H1 (cell line): ENCODE data around the gene GSTA3. TPM values are rescaled to one million over a fixed set of nuclear protein-coding genes. Genes with fewer than 3 reads are reported as not detected.

Experiments
- CTCF ChIA-PET: fragments of 300-600 bp; sonication (Branson Sonifier 250); formaldehyde crosslinking; loops from one replicate; lab custom pipeline; 2021; ENCODE audit not compliant: partially characterized antibody; lab: Charles Lee
- POLR2A ChIA-PET: fragments of 300-600 bp; sonication (Branson Sonifier 250); formaldehyde crosslinking; loops from one replicate; lab custom pipeline; 2021; ENCODE audit warnings: inconsistent platforms; ENCODE audit not compliant: partially characterized antibody; lab: Charles Lee
- DNase-seq, 2 experiments: peaks; one replicate each; pipeline versions ENCODE4 v3.0.0 to v3.0.0-alpha.2; 2010 to 2022; ENCODE audit warnings: low spot score in 2 of 2, low read depth in 1 of 2, mixed read lengths in 1 of 2
- FAIRE-seq: peaks from 2 replicates; lab custom pipeline; 2011; peaks lifted over from hg19 to GRCh38; lab: Jason Lieb, UNC
- H2AFZ ChIP-seq: 2 replicates; pipeline ENCODE4 v1.8.1; 2012; ENCODE audit warnings: low read length, inconsistent platforms
- H2AK5ac ChIP-seq: 2 replicates; pipeline ENCODE4 v1.6.1; 2013; ENCODE audit warnings: low read depth, low read length
- H2BK120ac ChIP-seq: replicated peaks from 2 replicates; pipeline ENCODE3; 2013; ENCODE audit warnings: low read depth, low read length, inconsistent platforms
- H2BK12ac ChIP-seq: 2 replicates; pipeline ENCODE4 v1.6.1; 2013; ENCODE audit warnings: low read depth, low read length
- H2BK15ac ChIP-seq: 2 replicates; pipeline ENCODE4 v1.6.1; 2013; ENCODE audit warnings: low read length
- H2BK20ac ChIP-seq: 2 replicates; pipeline ENCODE4 v1.6.1; 2013; ENCODE audit warnings: low read length
- H2BK5ac ChIP-seq: 2 replicates; pipeline ENCODE4 v1.6.1; 2013; ENCODE audit warnings: low read depth, low read length
- H3K14ac ChIP-seq: 2 replicates; pipeline ENCODE4 v1.6.1; 2013; ENCODE audit warnings: inconsistent platforms; ENCODE audit not compliant: insufficient read length
- H3K18ac ChIP-seq: 2 replicates; pipeline ENCODE4 v1.6.1; 2013; ENCODE audit warnings: low read length; ENCODE audit errors: extremely low read depth
- H3K23ac ChIP-seq: 2 replicates; pipeline ENCODE4 v1.6.1; 2013; ENCODE audit warnings: inconsistent platforms; ENCODE audit not compliant: insufficient read length
- H3K23me2 ChIP-seq: 2 replicates; pipeline ENCODE4 v1.6.1; 2013; ENCODE audit warnings: low read depth, low read length
- H3K27ac ChIP-seq: 2 replicates; pipeline ENCODE4 v1.6.1; 2011; ENCODE audit warnings: low read depth, low read length, inconsistent platforms
- H3K27me3 ChIP-seq, 4 experiments: replicated peaks in 1 of 4; 1 replicate in 1 of 4; 2 replicates in 3 of 4; pipeline versions ENCODE4 v1.6.1 to v1.8.1; 2011 to 2013; ENCODE audit warnings: low read length in 3 of 4, mild to moderate bottlenecking in 3 of 4, inconsistent platforms in 2 of 4, mixed read lengths in 2 of 4, moderate library complexity in 1 of 4; ENCODE audit not compliant: control insufficient read depth in 3 of 4, insufficient read depth in 3 of 4; ENCODE audit errors: extremely low read depth in 1 of 4
- H3K36me3 ChIP-seq, 4 experiments: 2 replicates each; pipeline versions ENCODE4 v1.6.1 to v1.8.1; 2011 to 2013; ENCODE audit warnings: mild to moderate bottlenecking in 4 of 4, low read length in 3 of 4, moderate library complexity in 2 of 4, control low read depth in 1 of 4, inconsistent platforms in 1 of 4; ENCODE audit not compliant: insufficient read depth in 4 of 4, control insufficient read depth in 2 of 4
- H3K4ac ChIP-seq: replicated peaks from 2 replicates; pipeline ENCODE3; 2013; ENCODE audit warnings: low read length, low read depth, mixed read lengths, inconsistent platforms; ENCODE audit not compliant: insufficient read length
- H3K4me1 ChIP-seq, 4 experiments: replicated peaks in 1 of 4; 1 replicate in 1 of 4; 2 replicates in 3 of 4; pipeline versions ENCODE4 v1.6.1 to v1.8.1; 2011 to 2013; ENCODE audit warnings: low read length in 3 of 4, inconsistent platforms in 2 of 4, mixed read lengths in 1 of 4; ENCODE audit not compliant: insufficient read depth in 4 of 4, control insufficient read depth in 3 of 4
- H3K4me2 ChIP-seq, 2 experiments: 2 replicates each; pipeline versions ENCODE4 v1.6.1 to v1.8.1; 2011 to 2013; ENCODE audit warnings: low read depth in 2 of 2, low read length in 2 of 2, control low read depth in 1 of 2, inconsistent platforms in 1 of 2, mild to moderate bottlenecking in 1 of 2; ENCODE audit not compliant: insufficient read depth in 1 of 2
- H3K4me3 ChIP-seq, 4 experiments: fragments of 200-600, 300-600 bp in 1 of 4; sonication (generic), shearing (Covaris generic), sonication (Bioruptor Twin) in 1 of 4; 2 replicates each; pipeline versions ENCODE4 v1.5.1 to v1.8.1; 2011 to 2016; ENCODE audit warnings: low read length in 4 of 4, low read depth in 3 of 4, control low read depth in 2 of 4, inconsistent platforms in 2 of 4, mild to moderate bottlenecking in 2 of 4, mixed read lengths in 1 of 4, moderate library complexity in 1 of 4; ENCODE audit not compliant: insufficient read depth in 2 of 4; ENCODE audit errors: extremely low read depth in 1 of 4
- H3K56ac ChIP-seq: replicated peaks from 2 replicates; pipeline ENCODE3; 2013; ENCODE audit warnings: low read depth, mild to moderate bottlenecking, mixed read lengths, low read length, inconsistent platforms; ENCODE audit not compliant: insufficient read length
- H3K79me1 ChIP-seq: 2 replicates; pipeline ENCODE4 v1.6.1; 2013; ENCODE audit warnings: low read depth, low read length, control low read depth
- H3K79me2 ChIP-seq, 2 experiments: 2 replicates each; pipeline versions ENCODE4 v1.6.1 to v1.8.1; 2012 to 2013; ENCODE audit warnings: low read length in 2 of 2, mild to moderate bottlenecking in 2 of 2, inconsistent platforms in 1 of 2; ENCODE audit not compliant: insufficient read depth in 2 of 2, control insufficient read depth in 1 of 2
- H3K9ac ChIP-seq, 4 experiments: replicated peaks in 1 of 4; 1 replicate in 1 of 4; 2 replicates in 3 of 4; pipeline versions ENCODE4 v1.6.1 to v1.8.1; 2011 to 2013; ENCODE audit warnings: low read depth in 3 of 4, low read length in 3 of 4, control low read depth in 2 of 4, mild to moderate bottlenecking in 2 of 4, moderate library complexity in 2 of 4, inconsistent platforms in 1 of 4; ENCODE audit errors: extremely low read depth in 1 of 4
- H3K9me3 ChIP-seq, 2 experiments: 2 replicates each; pipeline versions ENCODE4 v1.6.1 to v1.8.1; 2012 to 2013; ENCODE audit warnings: mild to moderate bottlenecking in 2 of 2, moderate library complexity in 2 of 2, control low read depth in 1 of 2, inconsistent platforms in 1 of 2, low read depth in 1 of 2, low read length in 1 of 2, mixed read lengths in 1 of 2; ENCODE audit not compliant: insufficient read depth in 2 of 2
- H4K20me1 ChIP-seq, 2 experiments: replicated peaks in 1 of 2; 2 replicates each; pipeline versions ENCODE3 to v1.8.1; 2011 to 2013; ENCODE audit warnings: inconsistent platforms in 2 of 2, low read length in 2 of 2, mild to moderate bottlenecking in 1 of 2; ENCODE audit not compliant: insufficient read depth in 2 of 2, control insufficient read depth in 1 of 2
- H4K5ac ChIP-seq: 2 replicates; pipeline ENCODE4 v1.6.1; 2013; ENCODE audit warnings: low read length, low read depth, mixed read lengths, inconsistent platforms; ENCODE audit not compliant: insufficient read length
- H4K8ac ChIP-seq: 2 replicates; pipeline ENCODE4 v1.8.0; 2013; ENCODE audit warnings: mild to moderate bottlenecking, moderate library complexity, low read length, inconsistent platforms; ENCODE audit not compliant: insufficient read depth; ENCODE audit errors: extremely low read depth
- H4K91ac ChIP-seq: replicated peaks from 2 replicates; pipeline ENCODE3; 2013; ENCODE audit warnings: low read length, mixed read lengths, inconsistent platforms; ENCODE audit not compliant: insufficient read length
- CEBPB ChIP-seq: IDR thresholded peaks from 2 replicates; pipeline ENCODE4 v1.6.1; 2012; ENCODE audit warnings: low read depth, low read length
- FOSL1 ChIP-seq: IDR thresholded peaks from 2 replicates; pipeline ENCODE4 v1.6.1; 2011; ENCODE audit warnings: mild to moderate bottlenecking, low read depth, low read length, moderate library complexity; ENCODE audit not compliant: insufficient read depth
- GTF2F1 ChIP-seq: IDR thresholded peaks from 2 replicates; pipeline ENCODE4 v1.6.1; 2012; ENCODE audit warnings: low read depth, low read length, improper control_type of control experiment, borderline replicate concordance
- KDM1A ChIP-seq: fragments of 200-600, 300-600 bp; sonication (generic); IDR thresholded peaks from 2 replicates; pipeline ENCODE4 v1.7.1; 2016; ENCODE audit warnings: mild to moderate bottlenecking, low read length, borderline replicate concordance
- PHF8 ChIP-seq: fragments of 200-600 bp; sonication (generic); conservative IDR thresholded peaks from 2 replicates; pipeline ENCODE4 v1.7.1; 2012; ENCODE audit warnings: low read depth, mild to moderate bottlenecking, inconsistent platforms, low read length, moderate library complexity
- POLR2AphosphoS5 ChIP-seq: IDR thresholded peaks from 2 replicates; pipeline ENCODE4 v1.6.1; 2011; ENCODE audit warnings: low read depth, low read length
- TEAD4 ChIP-seq: IDR thresholded peaks from 2 replicates; pipeline ENCODE4 v1.6.1; 2012; ENCODE audit warnings: low read depth, low read length, inconsistent platforms, mixed read lengths
- WGBS, 2 experiments: shearing (Covaris generic) in 1 of 2; methylation state at CpG; one replicate each; pipeline versions ENCODE4 v1.1.6 to v1.1.7; 2013 to 2015; ENCODE audit warnings: low lambda C conversion rate in 2 of 2, mixed read lengths in 2 of 2, inconsistent platforms in 1 of 2, low coverage in 1 of 2, missing lambda C conversion rate in 1 of 2; ENCODE audit not compliant: insufficient replicate concordance in 2 of 2, insufficient coverage in 1 of 2, insufficient read length in 1 of 2; ENCODE audit errors: extremely low coverage in 1 of 2, missing lambda C conversion rate in 1 of 2; 5-methylcytosine and 5-hydroxymethylcytosine counted together
- polyA plus RNA-seq, 7 experiments: library from polyadenylated mRNA; depleted of rRNA in 3 of 7; stranded (reverse) in 5 of 7; unstranded in 2 of 7; fragments of >200 nt in 5 of 7; fragments of 200-250 nt in 2 of 7; gene quantifications; 1 replicate in 5 of 7; 2 replicates in 1 of 7; 4 replicates in 1 of 7; pipeline versions ENCODE4 v1.2.1 to v1.2.3, GENCODE V29; 2011 to 2013; ENCODE audit warnings: missing spikeins in 2 of 7, mixed read lengths in 2 of 7
- total RNA-seq: library from RNA; stranded (reverse); fragmentation: NEBNext Ultra II Directional; extraction: Animal tissue kit (Norgen Biotek cat#: 25700); gene quantifications from 2 replicates; pipeline ENCODE4 v1.2.1, GENCODE V29; 2021

The GSTA3 gene
- total and polyA plus RNA-seq, 2 of the 8 experiments (the other 6 are each of a cell fraction or from before 2014, with no cell fraction given), result not detected

DNA sequence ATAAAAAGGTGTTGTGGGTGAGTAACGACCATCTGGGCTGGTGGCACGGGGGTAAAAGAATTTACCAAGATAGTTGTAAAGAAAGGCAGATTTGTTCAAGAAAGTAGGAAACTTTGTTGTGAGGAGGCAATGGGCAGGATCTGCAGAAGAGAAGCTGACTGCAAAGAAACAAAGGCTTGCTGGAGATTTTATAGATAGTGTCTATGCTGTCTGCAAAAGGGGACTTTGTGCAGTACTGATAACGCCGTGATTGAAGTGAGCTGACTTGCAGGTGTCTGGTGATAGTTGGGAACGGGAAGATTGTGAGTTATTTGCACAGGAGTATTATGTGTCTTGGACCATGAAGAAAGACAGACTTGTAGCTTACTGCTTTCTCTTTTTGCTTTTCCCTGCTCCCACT, 36.8 kb upstream of the GSTA3 start:
- Histone ChIP-seq H2AFZ (no peak overlapping the region), H3K27me3 (no peaks in the 10 kb centered on the region), H4K20me1 (no peaks in the 10 kb centered on the region), H3K23ac (no peak overlapping the region), H3K4me3 (no peak overlapping the region), H3K23me2 (no peaks in the 10 kb centered on the region), H3K14ac (no peak overlapping the region), H3K9me3 (no peaks in the 10 kb centered on the region), H4K91ac (no peak overlapping the region), H2BK120ac (no peak overlapping the region), H2BK20ac (no peak overlapping the region), H3K56ac (no peak overlapping the region), H3K9ac (no peak overlapping the region), H2AK5ac (no peak overlapping the region), H3K79me1 (no peaks in the 10 kb centered on the region), H3K79me2 (no peaks in the 10 kb centered on the region), H3K18ac (no peak overlapping the region), H2BK5ac (no peak overlapping the region), H2BK12ac (no peak overlapping the region), H4K5ac (no peak overlapping the region), H3K4ac (no peak overlapping the region), H3K36me3 (no peaks in the 10 kb centered on the region), H3K4me2 (no peak overlapping the region), H4K8ac (no peak overlapping the region), H3K4me1 (0 out of 7 replicates have a peak, but pooled peaks cover 0 to 5% (median 0%) of the 10 kb centered on the region in 4 experiments), H3K27ac (no peak overlapping the region), H2BK15ac (no peak overlapping the region)
- DNase-seq (no peak), FAIRE-seq (no peak)
- WGBS, 2 experiments, result 70% methylated on average over 5 of the region's 5 CpGs; no CpG with 5 or more reads in 1 of the 2 experiments
- ChIA-PET POLR2A (interaction anchor here (0.7 to 0.9 kb wide), 2 partner anchors 48 to 1037 kb away, joined by 3 read pairs; no protein-coding TSS in a partner anchor), CTCF (interaction anchor here (1.3 to 1.9 kb wide), 2 partner anchors 11 to 13 kb away, joined by 3 to 7 read pairs; no protein-coding TSS in a partner anchor)
- no peak for TF ChIP-seq CEBPB
- TF ChIP-seq PHF8, result no peak
- no peak for TF ChIP-seq GTF2F1
- no peak for TF ChIP-seq FOSL1
- no peak for TF ChIP-seq KDM1A
- no peak for TF ChIP-seq TEAD4
- TF ChIP-seq POLR2AphosphoS5, result no peak
